ENCODE data around the gene HS6ST3.

The HS6ST3 gene

GRCh38 chr13:96552559-96552958 lies 462.7 kb downstream of the HS6ST3 start:
- TF ChIP-seq CTCF (IDR thresholded peaks at IDR 0.05; ENCODE audit: low read length, missing control alignments), result no peak
- no peak for DNase-seq (ENCODE audit: low read depth)
- H3K4me3 ChIP-seq (replicated peaks; ENCODE audit: low read depth, low read length), result no peak overlapping the region

- H3K4me3 ChIP-seq (replicated peaks; ENCODE audit: low read depth, low read length), result no peak overlapping the region
- no peak for DNase-seq (ENCODE audit: low read depth)
- TF ChIP-seq CTCF (IDR thresholded peaks at IDR 0.05; ENCODE audit: low read length, missing control alignments), result no peak
Observed at GRCh38 chr13:96553796-96554195, 463.9 kb downstream of the HS6ST3 start.

GRCh38 chr13:96573563-96573962 lies 483.7 kb downstream of the HS6ST3 start:
- TF ChIP-seq CTCF (IDR thresholded peaks at IDR 0.05; ENCODE audit: low read length, missing control alignments), result no peak
- H3K4me3 ChIP-seq (replicated peaks; ENCODE audit: low read depth, low read length), result no peak overlapping the region
- no peak for DNase-seq (ENCODE audit: low read depth)

GRCh38 chr13:96575423-96576320 lies 485.8 kb downstream of the HS6ST3 start:
- TF ChIP-seq CTCF (IDR thresholded peaks at IDR 0.05; ENCODE audit: low read length, missing control alignments), result no peak
- H3K4me3 ChIP-seq (replicated peaks; ENCODE audit: low read depth, low read length), result no peak overlapping the region
- peak; percentile 63 for DNase-seq (ENCODE audit: low read depth)

GRCh38 chr13:96581741-96582140 lies 491.8 kb downstream of the HS6ST3 start:
- no peak overlapping the region for H3K4me3 ChIP-seq (replicated peaks; ENCODE audit: low read depth, low read length)
- DNase-seq (ENCODE audit: low read depth), result no peak
- no peak for TF ChIP-seq CTCF (IDR thresholded peaks at IDR 0.05; ENCODE audit: low read length, missing control alignments)

- DNase-seq (ENCODE audit: low read depth), result no peak
- H3K4me3 ChIP-seq (replicated peaks; ENCODE audit: low read depth, low read length), result no peak overlapping the region
- no peak for TF ChIP-seq CTCF (IDR thresholded peaks at IDR 0.05; ENCODE audit: low read length, missing control alignments)
Observed at GRCh38 chr13:96615252-96615651, 525.3 kb downstream of the HS6ST3 start.

GRCh38 chr13:96617528-96617927 lies 527.6 kb downstream of the HS6ST3 start:
- TF ChIP-seq CTCF (IDR thresholded peaks at IDR 0.05; ENCODE audit: low read length, missing control alignments), result no peak
- no peak overlapping the region for H3K4me3 ChIP-seq (replicated peaks; ENCODE audit: low read depth, low read length)
- DNase-seq (ENCODE audit: low read depth), result no peak
